Measurements from ENCODE around the gene ID1. TPM values are rescaled to one million over a fixed set of nuclear protein-coding genes. Genes with fewer than 3 reads are reported as not detected.

Gene ID1
- total and polyA plus RNA-seq, 2 of the 13 experiments (the other 11 are each of a cell fraction or from before 2014, with no cell fraction given): 320 to 419 TPM

DNA sequence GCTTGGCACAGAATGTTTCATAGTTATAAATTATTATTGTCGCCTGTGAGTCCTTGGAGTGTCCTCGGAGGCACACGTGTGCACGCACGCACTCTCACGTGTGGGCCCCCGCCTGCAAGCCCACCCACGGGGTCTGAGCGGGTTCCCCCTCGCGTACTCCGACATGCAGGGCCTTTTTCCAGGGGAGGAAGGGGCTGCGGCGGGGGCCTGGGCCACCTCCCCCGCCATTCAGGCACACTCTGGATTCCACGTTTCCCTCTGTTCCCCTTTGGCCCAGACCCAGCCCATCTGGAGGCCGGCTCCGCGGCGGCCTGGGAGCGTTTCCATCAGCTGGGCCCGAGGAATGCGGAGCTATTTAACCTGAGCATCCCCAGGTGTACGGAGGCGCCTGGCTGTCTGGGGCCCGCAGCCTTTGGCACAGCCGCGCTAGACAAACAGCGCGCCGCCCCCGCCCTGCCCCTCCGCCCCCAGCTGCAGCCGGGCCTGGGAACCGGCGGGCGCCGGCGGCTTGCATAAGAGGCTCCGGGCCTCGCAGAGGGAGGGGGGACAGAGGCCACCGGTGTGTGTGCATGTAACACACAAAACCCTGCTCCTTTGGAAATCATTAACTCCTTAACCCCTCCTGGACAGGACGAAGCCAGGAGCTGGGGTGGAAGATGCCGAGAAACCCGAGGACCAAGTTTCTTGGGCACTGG, 3.3 kb downstream of the ID1 start:
- Histone ChIP-seq H3K36me3 (replicated peaks in 1 of 2; ENCODE audit: control insufficient read depth in 1 of 2, insufficient read depth in 2 of 2, low read length in 2 of 2) (peaks cover 0 to 5% of the 10 kb centered on the region in 2 experiments; a peak in 4 of 5 replicates), H3K4me2 (ENCODE audit: low read depth, low read length) (peak overlapping the region; percentile 94), H3K9me3 (ENCODE audit: low read length) (no peaks in the 10 kb centered on the region), H2AFZ (ENCODE audit: low read length) (no peak overlapping the region), H3K4me3 (replicated peaks in 1 of 3; ENCODE audit: insufficient read depth in 1 of 3, low read depth in 2 of 3, low read length in 3 of 3) (peak overlapping the region; percentile 81 to 99 (median 95)), H3K27ac (ENCODE audit: extremely low read length, insufficient read depth, low read length) (peak overlapping the region; percentile 98), H3K79me2 (ENCODE audit: insufficient read depth, low read length) (peaks cover 37% of the 10 kb centered on the region), H3K4me1 (ENCODE audit: insufficient read depth, low read length) (peaks cover 62% of the 10 kb centered on the region), H3K9ac (ENCODE audit: insufficient read depth, low read depth, low read length) (peak overlapping the region; percentile 99), H3K27me3 (ENCODE audit: control insufficient read depth in 1 of 2, insufficient read depth in 2 of 2, low read length in 2 of 2) (no peaks in the 10 kb centered on the region; a peak in 1 of 5 replicates), H4K20me1 (ENCODE audit: insufficient read depth, low read length) (peaks cover 19% of the 10 kb centered on the region)
- intact Hi-C loops (cut with micrococcal nuclease; ENCODE audit: unreplicated experiment) (loop anchor here (5.0 kb wide), 1 partner anchor 114 kb away; the partner anchor contains the start of gene BCL2L1), in situ Hi-C loops (cut with HindIII; ENCODE audit: extremely low pct_ligation_motif_present, low pct_unique_long_range_greater_than_20kb) (no loop called here)
- BruUV-seq (replicated peaks): no TSS peak
- ATAC-seq: peak; percentile 52
- ChIA-PET POLR2A (interaction anchor here (0.6 to 13.6 kb wide), 26 partner anchors 8 to 131 kb away, joined by 3 to 1427 read pairs (median 8); partner anchors contain the start of genes BCL2L1 and TPX2), CTCF (ENCODE audit: low intra/inter-chr PET ratio, low total read pairs) (interaction anchor here (0.9 to 8.3 kb wide), 2 partner anchors 38 to 45 kb away, joined by 3 to 335 read pairs; no protein-coding TSS in a partner anchor)
- peak; percentile 85 for FAIRE-seq
- peak; percentile 100 for DNase-seq (ENCODE audit: low spot score)
- WGBS (ENCODE audit: low lambda C conversion rate): 2% methylated on average over 39 of the region's 45 CpGs
- TF ChIP-seq TSC22D2 (CRISPR knock-in tag; IDR thresholded peaks at IDR 0.05; ENCODE audit: borderline replicate concordance): peak; percentile 80; the same call in 1 of the 2 replicates
- TF ChIP-seq JUND (CRISPR knock-in tag; IDR thresholded peaks at IDR 0.05): peak; percentile 96
- no peak for TF ChIP-seq NFE2L2 (IDR thresholded peaks at IDR 0.05; ENCODE audit: low read length)
- TF ChIP-seq, protein P1, sequence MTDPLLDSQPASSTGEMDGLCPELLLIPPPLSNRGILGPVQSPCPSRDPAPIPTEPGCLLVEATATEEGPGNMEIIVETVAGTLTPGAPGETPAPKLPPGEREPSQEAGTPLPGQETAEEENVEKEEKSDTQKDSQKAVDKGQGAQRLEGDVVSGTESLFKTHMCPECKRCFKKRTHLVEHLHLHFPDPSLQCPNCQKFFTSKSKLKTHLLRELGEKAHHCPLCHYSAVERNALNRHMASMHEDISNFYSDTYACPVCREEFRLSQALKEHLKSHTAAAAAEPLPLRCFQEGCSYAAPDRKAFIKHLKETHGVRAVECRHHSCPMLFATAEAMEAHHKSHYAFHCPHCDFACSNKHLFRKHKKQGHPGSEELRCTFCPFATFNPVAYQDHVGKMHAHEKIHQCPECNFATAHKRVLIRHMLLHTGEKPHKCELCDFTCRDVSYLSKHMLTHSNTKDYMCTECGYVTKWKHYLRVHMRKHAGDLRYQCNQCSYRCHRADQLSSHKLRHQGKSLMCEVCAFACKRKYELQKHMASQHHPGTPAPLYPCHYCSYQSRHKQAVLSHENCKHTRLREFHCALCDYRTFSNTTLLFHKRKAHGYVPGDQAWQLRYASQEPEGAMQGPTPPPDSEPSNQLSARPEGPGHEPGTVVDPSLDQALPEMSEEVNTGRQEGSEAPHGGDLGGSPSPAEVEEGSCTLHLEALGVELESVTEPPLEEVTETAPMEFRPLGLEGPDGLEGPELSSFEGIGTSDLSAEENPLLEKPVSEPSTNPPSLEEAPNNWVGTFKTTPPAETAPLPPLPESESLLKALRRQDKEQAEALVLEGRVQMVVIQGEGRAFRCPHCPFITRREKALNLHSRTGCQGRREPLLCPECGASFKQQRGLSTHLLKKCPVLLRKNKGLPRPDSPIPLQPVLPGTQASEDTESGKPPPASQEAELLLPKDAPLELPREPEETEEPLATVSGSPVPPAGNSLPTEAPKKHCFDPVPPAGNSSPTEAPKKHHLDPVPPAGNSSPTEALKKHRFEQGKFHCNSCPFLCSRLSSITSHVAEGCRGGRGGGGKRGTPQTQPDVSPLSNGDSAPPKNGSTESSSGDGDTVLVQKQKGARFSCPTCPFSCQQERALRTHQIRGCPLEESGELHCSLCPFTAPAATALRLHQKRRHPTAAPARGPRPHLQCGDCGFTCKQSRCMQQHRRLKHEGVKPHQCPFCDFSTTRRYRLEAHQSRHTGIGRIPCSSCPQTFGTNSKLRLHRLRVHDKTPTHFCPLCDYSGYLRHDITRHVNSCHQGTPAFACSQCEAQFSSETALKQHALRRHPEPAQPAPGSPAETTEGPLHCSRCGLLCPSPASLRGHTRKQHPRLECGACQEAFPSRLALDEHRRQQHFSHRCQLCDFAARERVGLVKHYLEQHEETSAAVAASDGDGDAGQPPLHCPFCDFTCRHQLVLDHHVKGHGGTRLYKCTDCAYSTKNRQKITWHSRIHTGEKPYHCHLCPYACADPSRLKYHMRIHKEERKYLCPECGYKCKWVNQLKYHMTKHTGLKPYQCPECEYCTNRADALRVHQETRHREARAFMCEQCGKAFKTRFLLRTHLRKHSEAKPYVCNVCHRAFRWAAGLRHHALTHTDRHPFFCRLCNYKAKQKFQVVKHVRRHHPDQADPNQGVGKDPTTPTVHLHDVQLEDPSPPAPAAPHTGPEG (CRISPR knock-in tag; IDR thresholded peaks at IDR 0.05): peak; percentile 80
- no peak for TF ChIP-seq ATRX (CRISPR knock-in tag; IDR thresholded peaks at IDR 0.05; ENCODE audit: borderline replicate concordance)
- no peak; the same call in 1 of the 2 replicates for TF ChIP-seq ZNF530 (CRISPR knock-in tag; IDR thresholded peaks at IDR 0.05; ENCODE audit: low read depth)
- TF ChIP-seq KLF9 (CRISPR knock-in tag; IDR thresholded peaks at IDR 0.05; ENCODE audit: low read depth): peak; percentile 97
- TF ChIP-seq ISX (CRISPR knock-in tag; conservative IDR thresholded peaks at IDR 0.05): no peak; the same call in 1 of the 2 replicates
- no peak for TF ChIP-seq ZNF781 (CRISPR knock-in tag; IDR thresholded peaks at IDR 0.05; ENCODE audit: borderline replicate concordance, not compliant biosample characterization)
- peak; percentile 98 for TF ChIP-seq PCBP1 (IDR thresholded peaks at IDR 0.05; ENCODE audit: borderline replicate concordance, low read depth, low read length)
- TF ChIP-seq JARID2 (CRISPR knock-in tag; IDR thresholded peaks at IDR 0.05; ENCODE audit: insufficient replicate concordance): peak; percentile 70
- peak; percentile 95; the same call in 1 of the 2 replicates for TF ChIP-seq ZNF572 (CRISPR knock-in tag; IDR thresholded peaks at IDR 0.05)
- peak; percentile 98; the same call in 1 of the 2 replicates for TF ChIP-seq DNMT1 (CRISPR knock-in tag; IDR thresholded peaks at IDR 0.05)
- TF ChIP-seq, protein P2, sequence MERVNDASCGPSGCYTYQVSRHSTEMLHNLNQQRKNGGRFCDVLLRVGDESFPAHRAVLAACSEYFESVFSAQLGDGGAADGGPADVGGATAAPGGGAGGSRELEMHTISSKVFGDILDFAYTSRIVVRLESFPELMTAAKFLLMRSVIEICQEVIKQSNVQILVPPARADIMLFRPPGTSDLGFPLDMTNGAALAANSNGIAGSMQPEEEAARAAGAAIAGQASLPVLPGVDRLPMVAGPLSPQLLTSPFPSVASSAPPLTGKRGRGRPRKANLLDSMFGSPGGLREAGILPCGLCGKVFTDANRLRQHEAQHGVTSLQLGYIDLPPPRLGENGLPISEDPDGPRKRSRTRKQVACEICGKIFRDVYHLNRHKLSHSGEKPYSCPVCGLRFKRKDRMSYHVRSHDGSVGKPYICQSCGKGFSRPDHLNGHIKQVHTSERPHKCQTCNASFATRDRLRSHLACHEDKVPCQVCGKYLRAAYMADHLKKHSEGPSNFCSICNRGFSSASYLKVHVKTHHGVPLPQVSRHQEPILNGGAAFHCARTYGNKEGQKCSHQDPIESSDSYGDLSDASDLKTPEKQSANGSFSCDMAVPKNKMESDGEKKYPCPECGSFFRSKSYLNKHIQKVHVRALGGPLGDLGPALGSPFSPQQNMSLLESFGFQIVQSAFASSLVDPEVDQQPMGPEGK (CRISPR knock-in tag; IDR thresholded peaks at IDR 0.05): peak; percentile 100
- TF ChIP-seq ZNF24 (IDR thresholded peaks at IDR 0.05): peak; percentile 94
- peak; percentile 100; the same call in 1 of the 2 replicates for TF ChIP-seq SPEN (CRISPR knock-in tag; IDR thresholded peaks at IDR 0.05; ENCODE audit: low read depth)

All from HepG2 (cell line).